ENCODE measurements around the gene RNF225.

DNA sequence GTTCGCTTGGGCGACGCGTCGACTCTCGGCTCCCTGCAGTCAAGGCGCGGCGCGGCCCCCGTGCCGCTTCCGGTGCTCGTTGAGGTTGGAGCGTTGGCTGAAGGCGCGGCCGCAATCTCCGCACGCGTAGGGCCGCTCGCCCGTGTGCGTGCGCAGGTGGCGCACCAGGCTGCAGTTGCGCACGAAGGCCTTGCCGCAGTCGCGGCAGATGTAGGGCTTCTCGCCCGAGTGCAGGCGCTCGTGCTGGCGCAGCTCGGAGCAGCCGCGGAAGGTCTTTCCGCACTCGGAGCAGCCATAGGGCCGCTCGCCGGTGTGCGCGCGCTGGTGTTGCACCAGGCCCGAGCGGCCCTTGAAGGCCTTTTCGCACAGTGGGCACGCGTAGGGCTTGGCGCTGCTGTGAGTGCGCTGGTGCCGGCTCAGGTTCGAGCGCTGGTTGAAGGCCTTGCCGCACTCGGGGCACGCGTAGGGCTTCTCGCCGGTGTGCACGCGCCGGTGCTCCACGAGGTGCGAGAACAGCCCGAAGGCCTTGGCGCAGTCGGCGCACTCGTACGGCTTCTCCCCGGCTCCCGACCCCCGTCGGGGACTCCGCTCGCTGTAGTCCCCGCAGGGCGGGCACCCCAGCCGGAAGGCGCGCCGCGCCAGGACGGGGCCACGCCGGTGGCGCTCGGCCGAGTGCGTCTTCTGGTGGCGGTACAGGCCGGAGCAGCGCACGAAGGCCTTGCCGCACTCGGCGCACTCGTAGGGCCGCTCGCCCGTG lies 27.6 kb upstream of the RNF225 start:
- TF ChIP-seq, protein P1, sequence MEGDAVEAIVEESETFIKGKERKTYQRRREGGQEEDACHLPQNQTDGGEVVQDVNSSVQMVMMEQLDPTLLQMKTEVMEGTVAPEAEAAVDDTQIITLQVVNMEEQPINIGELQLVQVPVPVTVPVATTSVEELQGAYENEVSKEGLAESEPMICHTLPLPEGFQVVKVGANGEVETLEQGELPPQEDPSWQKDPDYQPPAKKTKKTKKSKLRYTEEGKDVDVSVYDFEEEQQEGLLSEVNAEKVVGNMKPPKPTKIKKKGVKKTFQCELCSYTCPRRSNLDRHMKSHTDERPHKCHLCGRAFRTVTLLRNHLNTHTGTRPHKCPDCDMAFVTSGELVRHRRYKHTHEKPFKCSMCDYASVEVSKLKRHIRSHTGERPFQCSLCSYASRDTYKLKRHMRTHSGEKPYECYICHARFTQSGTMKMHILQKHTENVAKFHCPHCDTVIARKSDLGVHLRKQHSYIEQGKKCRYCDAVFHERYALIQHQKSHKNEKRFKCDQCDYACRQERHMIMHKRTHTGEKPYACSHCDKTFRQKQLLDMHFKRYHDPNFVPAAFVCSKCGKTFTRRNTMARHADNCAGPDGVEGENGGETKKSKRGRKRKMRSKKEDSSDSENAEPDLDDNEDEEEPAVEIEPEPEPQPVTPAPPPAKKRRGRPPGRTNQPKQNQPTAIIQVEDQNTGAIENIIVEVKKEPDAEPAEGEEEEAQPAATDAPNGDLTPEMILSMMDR (IDR thresholded peaks at IDR 0.05; ENCODE audit: low read length): no peak
- TF ChIP-seq EZH2 (IDR thresholded peaks at IDR 0.05; ENCODE audit: borderline replicate concordance, low read length): no peak
